ENCODE measurements around the gene NAGA.
"Not testable (repeated sequence)": the region's sequence is repeated elsewhere in the genome, so short reads cannot be mapped to it uniquely, and the experiment has no call there.

NAGA gene

GRCh38 chr22:42070517-42071422 lies at the start of gene NAGA:
Gene NAGA (minus strand): TSS chr22:42070812. CDS start chr22:42070297, 515 bp downstream.
- FAIRE-seq (peak; percentile 99), DNase-seq (ENCODE audit: extremely low spot score, insufficient read length, low read depth) (peak; percentile 87)

GRCh38 chr22:42116848-42117424 lies 46.3 kb upstream of the NAGA start:
- FAIRE-seq, result no peak

GRCh38 chr22:42115420-42115830 lies 44.8 kb upstream of the NAGA start:
- DNase-seq (ENCODE audit: extremely low spot score, insufficient read length, low read depth), result not testable (repeated sequence)
- FAIRE-seq, result peak; percentile 26

More at GRCh38 chr22:42116848-42117424, 46.3 kb upstream of the NAGA start:
- DNase-seq (ENCODE audit: extremely low spot score, insufficient read length, low read depth), result no peak

GRCh38 chr22:42114721-42115120 lies 44.1 kb upstream of the NAGA start:
- DNase-seq (ENCODE audit: extremely low spot score, insufficient read length, low read depth), result no peak
- no peak for FAIRE-seq

- not testable (repeated sequence) for DNase-seq (ENCODE audit: extremely low spot score, insufficient read length, low read depth); FAIRE-seq
These were observed 42.2 kb upstream of the NAGA start for GRCh38 chr22:42112793-42113192.

- FAIRE-seq (no peak), DNase-seq (ENCODE audit: extremely low spot score, insufficient read length, low read depth) (no peak)
These were observed 41.2 kb upstream of the NAGA start for GRCh38 chr22:42111798-42112197.

- DNase-seq (ENCODE audit: extremely low spot score, insufficient read length, low read depth) (no peak), FAIRE-seq (no peak)
These were observed 38.2 kb upstream of the NAGA start for GRCh38 chr22:42108848-42109247.

- not testable (repeated sequence) for FAIRE-seq; DNase-seq (ENCODE audit: extremely low spot score, insufficient read length, low read depth)
These were observed 33.8 kb upstream of the NAGA start for GRCh38 chr22:42104332-42104860.

GRCh38 chr22:42101199-42101598 lies 30.6 kb upstream of the NAGA start:
- FAIRE-seq, result no peak
- DNase-seq (ENCODE audit: extremely low spot score, insufficient read length, low read depth), result no peak

- DNase-seq (ENCODE audit: extremely low spot score, insufficient read length, low read depth) (no peak), FAIRE-seq (no peak)
These were observed 20.8 kb upstream of the NAGA start for GRCh38 chr22:42091455-42091782.

GRCh38 chr22:42090596-42091454 lies 20.2 kb upstream of the NAGA start, which contains the start of gene NDUFA6:
Gene NDUFA6 (minus strand): TSS chr22:42090772. CDS start chr22:42090744, 28 bp downstream.
- FAIRE-seq, result peak; percentile 99
- DNase-seq (ENCODE audit: extremely low spot score, insufficient read length, low read depth), result peak; percentile 97

- no peak for DNase-seq (ENCODE audit: extremely low spot score, insufficient read length, low read depth)
- FAIRE-seq, result no peak
These were observed 15.4 kb upstream of the NAGA start for GRCh38 chr22:42086051-42086450.

GRCh38 chr22:42084874-42085273 lies 14.3 kb upstream of the NAGA start:
- DNase-seq (ENCODE audit: extremely low spot score, insufficient read length, low read depth) (no peak), FAIRE-seq (no peak)

- FAIRE-seq, result no peak
- no peak for DNase-seq (ENCODE audit: extremely low spot score, insufficient read length, low read depth)
These were observed 12.5 kb upstream of the NAGA start for GRCh38 chr22:42083119-42083518.

- DNase-seq (ENCODE audit: extremely low spot score, insufficient read length, low read depth) (no peak), FAIRE-seq (no peak)
These were observed 9.7 kb upstream of the NAGA start for GRCh38 chr22:42080287-42080686.

- FAIRE-seq, result peak; percentile 99
- DNase-seq (ENCODE audit: extremely low spot score, insufficient read length, low read depth), result peak; percentile 96
These were observed 9.0 kb upstream of the NAGA start, which contains the start of gene SMDT1 for GRCh38 chr22:42079319-42080251. Gene SMDT1 (plus strand): TSS chr22:42079700. CDS start chr22:42079769, 69 bp downstream.

GRCh38 chr22:42078469-42079318 lies 8.1 kb upstream of the NAGA start:
- peak; percentile 47 for FAIRE-seq
- no peak for DNase-seq (ENCODE audit: extremely low spot score, insufficient read length, low read depth)

- FAIRE-seq, result no peak
- no peak for DNase-seq (ENCODE audit: extremely low spot score, insufficient read length, low read depth)
These were observed 7.0 kb upstream of the NAGA start for GRCh38 chr22:42077486-42078125.
